GM12878 (cell line): ENCODE data around the gene TNRC18. TPM values are rescaled to one million over a fixed set of nuclear protein-coding genes. Genes with fewer than 3 reads are reported as not detected.
"Not testable (repeated sequence)": the region's sequence is repeated elsewhere in the genome, so short reads cannot be mapped to it uniquely, and the experiment has no call there.

ENCODE experiments used
- ATAC-seq: fragments of 200-7000 bp; cut with Tn5 transposase; 3 replicates; pipeline ENCODE4 v1.9.1; 2020; ENCODE audit warnings: mild to moderate bottlenecking, moderate library complexity
- BruUV-seq: library from RNA; stranded (reverse); fragments of 400-500 nt; replicated peaks from 2 replicates; lab custom pipeline; 2021; lab: Mats Ljungman, UMichigan
- CTCF ChIA-PET: fragments of 300-600 bp; sonication (Branson Sonifier 250); formaldehyde crosslinking; extraction: SDS; loops from one replicate; lab custom pipeline; 2021; ENCODE audit warnings: inconsistent platforms; lab: Yijun Ruan, JAX
- POLR2A ChIA-PET: fragments of 350-600 bp; formaldehyde crosslinking; extraction: SDS; loops from one replicate; lab custom pipeline; 2021; ENCODE audit warnings: inconsistent platforms; lab: Charles Lee
- RAD21 ChIA-PET: fragments of 300-600 bp; sonication (Branson Sonifier 250); formaldehyde crosslinking; loops from one replicate; lab custom pipeline; 2023; ENCODE audit warnings: antibody characterized with exemption; ENCODE audit not compliant: unreplicated experiment; lab: Charles Lee
- SMC1A ChIA-PET: fragments of 300-600 bp; sonication (Branson Sonifier 250); formaldehyde crosslinking; loops from one replicate; lab custom pipeline; 2023; ENCODE audit not compliant: unreplicated experiment, uncharacterized antibody; lab: Charles Lee
- DNase-seq: peaks from one replicate; pipeline ENCODE4 v3.0.0-alpha.2; 2011; ENCODE audit warnings: low read depth, low spot score
- FAIRE-seq: peaks from 3 replicates; lab custom pipeline; 2011; peaks lifted over from hg19 to GRCh38; lab: Jason Lieb, UNC
- H2AFZ ChIP-seq: 2 replicates; pipeline ENCODE4 v1.6.0; 2011; ENCODE audit warnings: low read depth, low read length, control low read depth; ENCODE audit not compliant: control insufficient read depth
- H3K27ac ChIP-seq: 2 replicates; pipeline ENCODE4 v1.5.1; 2011; ENCODE audit warnings: control low read depth; ENCODE audit not compliant: control insufficient read depth, insufficient read depth
- H3K27me3 ChIP-seq, 2 experiments: replicated peaks in 1 of 2; 2 replicates each; pipeline versions ENCODE4 v1.6.0 to v1.6.1; 2011; ENCODE audit warnings: low read length in 1 of 2; ENCODE audit not compliant: control insufficient read depth in 2 of 2, insufficient read depth in 2 of 2
- H3K36me3 ChIP-seq, 2 experiments: 2 replicates each; pipeline ENCODE4 v1.5.1; 2011; ENCODE audit warnings: low read length in 1 of 2; ENCODE audit not compliant: control insufficient read depth in 2 of 2, insufficient read depth in 2 of 2
- H3K4me1 ChIP-seq: 2 replicates; pipeline ENCODE4 v1.6.1; 2011; ENCODE audit warnings: mild to moderate bottlenecking, low read length, moderate library complexity, mixed read lengths; ENCODE audit not compliant: control insufficient read depth, insufficient read depth
- H3K4me2 ChIP-seq: 2 replicates; pipeline ENCODE4 v1.6.0; 2011; ENCODE audit warnings: control low read depth; ENCODE audit not compliant: control insufficient read depth, insufficient read depth
- H3K4me3 ChIP-seq: fragments of 200-600 bp; sonication (generic); 2 replicates; pipeline ENCODE4 v1.5.1; 2016
- H3K79me2 ChIP-seq: 2 replicates; pipeline ENCODE4 v1.6.0; 2011; ENCODE audit warnings: low read length; ENCODE audit not compliant: control insufficient read depth, insufficient read depth
- H3K9ac ChIP-seq: 2 replicates; pipeline ENCODE4 v1.8.0; 2011; ENCODE audit warnings: low read length, control low read depth, mixed read lengths; ENCODE audit not compliant: control insufficient read depth, insufficient read depth
- H3K9me3 ChIP-seq: replicated peaks from 3 replicates; pipeline ENCODE4 v1.5.1; 2011; ENCODE audit warnings: mild to moderate bottlenecking, low read length; ENCODE audit not compliant: control insufficient read depth, insufficient read depth
- H4K20me1 ChIP-seq: 2 replicates; pipeline ENCODE4 v1.6.0; 2011; ENCODE audit not compliant: control insufficient read depth, insufficient read depth
- CBFB ChIP-seq: IDR thresholded peaks from 2 replicates; pipeline ENCODE4 v1.6.1; 2016; ENCODE audit warnings: antibody characterized with exemption, low read depth
- WGBS: methylation state at CpG from one replicate; pipeline ENCODE4 v1.1.6; 2016; ENCODE audit warnings: low lambda C conversion rate; ENCODE audit not compliant: insufficient replicate concordance, insufficient coverage; ENCODE audit errors: missing lambda C conversion rate; 5-methylcytosine and 5-hydroxymethylcytosine counted together
- in situ Hi-C: fragments of 300-500 bp; cut with MboI; formaldehyde crosslinking; loops from 9 replicates; pipeline ENCODE4 v1.14.3; 2018; ENCODE audit warnings: mixed read lengths
- intact Hi-C: fragments of 100-400 bp; cut with micrococcal nuclease; formaldehyde crosslinking; loops from one replicate; pipeline ENCODE4 v1.14.2; 2022; ENCODE audit not compliant: unreplicated experiment
- polyA plus RNA-seq, 11 experiments: library from polyadenylated mRNA; depleted of rRNA in 4 of 11; unstranded in 6 of 11; stranded (reverse) in 5 of 11; fragments of >200 nt; fragmentation: Nextera tagmentation in 4 of 11; fragmentation: Illumina TruSeq in 1 of 11; extraction: Ambion mirVana in 4 of 11; extraction: Trizol in 1 of 11; gene quantifications; 1 replicate in 1 of 11; 2 replicates in 10 of 11; pipeline versions ENCODE4 v1.2.1 to v1.2.3, GENCODE V29; 2011 to 2016; ENCODE audit warnings: inconsistent platforms in 2 of 11, missing spikeins in 2 of 11, low read depth in 1 of 11
- total RNA-seq, 4 experiments: library from RNA; depleted of rRNA in 3 of 4; stranded (reverse); fragments of >200 nt in 3 of 4; fragmentation: Illumina TruSeq in 1 of 4; extraction: Trizol in 1 of 4; gene quantifications; 2 replicates each; pipeline versions ENCODE4 v1.2.1 to v1.2.3, GENCODE V29; 2013 to 2021

TNRC18 gene
- total and polyA plus RNA-seq, 10 of the 15 experiments (the other 5 are each of a cell fraction or from before 2014, with no cell fraction given), result 0.02 to 31.7 (median 5.4) TPM

- Histone ChIP-seq H3K27ac (no peak overlapping the region), H3K4me2 (no peak overlapping the region), H3K9me3 (no peaks in the 10 kb centered on the region; the same call in 2 of the 3 replicates), H4K20me1 (no peaks in the 10 kb centered on the region), H3K36me3 (no peaks in the 10 kb centered on the region), H2AFZ (no peak overlapping the region), H3K4me3 (no peak overlapping the region), H3K79me2 (no peaks in the 10 kb centered on the region), H3K9ac (no peak overlapping the region), H3K27me3 (no peaks in the 10 kb centered on the region), H3K4me1 (peaks cover 3% of the 10 kb centered on the region; the same call in 1 of the 2 replicates)
- DNase-seq (no peak), ATAC-seq (no peak), FAIRE-seq (no peak)
- ChIA-PET POLR2A (no interaction called here), CTCF (no interaction called here), RAD21 (no interaction called here), SMC1A (no interaction called here)
- 62% methylated on average over 9 of the region's 14 CpGs for WGBS
- no TSS peak for BruUV-seq
- TF ChIP-seq CBFB, result no peak
- in situ Hi-C loops, result no loop called here
- intact Hi-C loops, result no loop called here
These were observed 129.3 kb downstream of the TNRC18 start for GRCh38 chr7:5294169-5294987.

GRCh38 chr7:5291711-5292335 lies 131.8 kb downstream of the TNRC18 start:
- ATAC-seq, H3K4me2 ChIP-seq, H3K27me3 ChIP-seq, BruUV-seq, H4K20me1 ChIP-seq, RAD21 ChIA-PET, H3K9ac ChIP-seq, DNase-seq, intact Hi-C loops, H3K4me3 ChIP-seq, H3K36me3 ChIP-seq, POLR2A ChIA-PET, in situ Hi-C loops, H3K9me3 ChIP-seq, SMC1A ChIA-PET, H2AFZ ChIP-seq, H3K27ac ChIP-seq, FAIRE-seq, H3K79me2 ChIP-seq, H3K4me1 ChIP-seq: not testable (repeated sequence)
- CTCF ChIA-PET, result interaction anchor here (0.6 kb wide), 1 partner anchor 34 kb away, joined by 3 read pairs; no protein-coding TSS in a partner anchor
- WGBS, result 69% methylated on average over 13 of the region's 15 CpGs
